A673 (cell line): ENCODE measurements around the gene APBB1IP.

Source experiments
- CTCF ChIP-seq: fragments of 300-800, 200-600 bp; sonication (generic); conservative IDR thresholded peaks from 2 replicates; pipeline ENCODE4 v1.5.1; 2017; ENCODE audit warnings: low read depth, mild to moderate bottlenecking, antibody characterized with exemption, low read length, moderate library complexity, mixed read lengths
- EZH2 ChIP-seq: fragments of 200-600 bp; sonication (generic); IDR thresholded peaks from 2 replicates; pipeline ENCODE4 v1.6.1; 2017; ENCODE audit warnings: borderline replicate concordance, low read depth, mild to moderate bottlenecking, mixed read lengths, antibody characterized with exemption, low read length; ENCODE audit not compliant: poor library complexity, severe bottlenecking

- TF ChIP-seq CTCF (no peak), EZH2 (no peak)
Observed at GRCh38 chr10:26509307-26509706, 71.2 kb downstream of the APBB1IP start.
